Brain microvascular endothelial cell (primary cell): ENCODE measurements around the gene CYP4F11.
"Not testable (repeated sequence)": the region's sequence is repeated elsewhere in the genome, so short reads cannot be mapped to it uniquely, and the experiment has no call there.

Experiments used
- DNase-seq: peaks from one replicate; pipeline ENCODE4 v3.0.0-alpha.2; 2020
- H3K27ac ChIP-seq: fragments of 250-450 bp; sonication (Bioruptor Pico); 2 replicates; pipeline ENCODE4 v1.5.1; 2020; ENCODE audit warnings: mild to moderate bottlenecking, moderate library complexity
- H3K27me3 ChIP-seq: fragments of 250-450 bp; sonication (Bioruptor Pico); replicated peaks from 2 replicates; pipeline ENCODE4 v1.5.1; 2020; ENCODE audit warnings: mild to moderate bottlenecking
- H3K36me3 ChIP-seq: fragments of 250-450 bp; sonication (Bioruptor Pico); replicated peaks from 2 replicates; pipeline ENCODE4 v1.5.1; 2020; ENCODE audit warnings: mild to moderate bottlenecking
- H3K4me3 ChIP-seq: 2 replicates; pipeline ENCODE4 v1.5.1; 2011; ENCODE audit warnings: low read depth, mild to moderate bottlenecking, control low read depth, low read length, moderate library complexity
- in situ Hi-C: cut with HindIII; loops from 2 replicates; pipeline ENCODE4 v1.10.0; 2017; ENCODE audit warnings: low sequenced_read_pairs, low pct_ligation_motif_present
- TF ChIP-seq, protein P1 (sequence below): IDR thresholded peaks from 2 replicates; pipeline ENCODE4 v1.5.1; 2011; ENCODE audit warnings: low read depth, mild to moderate bottlenecking, moderate library complexity, low read length, control low read depth, inconsistent platforms; ENCODE audit errors: missing control alignments

Gene CYP4F11

DNA sequence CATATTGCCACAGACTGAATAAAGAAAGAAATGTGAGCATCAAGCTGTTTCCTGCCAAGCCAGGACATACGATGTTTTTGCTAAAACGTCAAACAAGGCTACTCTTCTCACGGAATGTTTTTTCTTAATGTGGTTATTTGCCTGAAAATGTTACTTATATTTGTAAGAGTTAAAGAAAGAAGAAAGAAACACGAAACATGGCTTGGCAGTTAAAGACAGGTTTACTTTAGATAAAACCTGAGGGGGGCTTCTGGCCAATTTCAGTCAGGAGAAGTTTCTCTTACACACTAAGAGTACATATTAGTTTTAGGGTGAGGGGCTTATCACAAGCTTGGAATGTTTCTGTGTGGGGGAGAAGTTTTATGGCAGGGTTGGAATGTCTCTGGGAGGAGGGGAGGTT, 10.1 kb upstream of the CYP4F11 start:
- Histone ChIP-seq H3K27ac (no peak overlapping the region), H3K27me3 (no peaks in the 10 kb centered on the region), H3K4me3 (no peak overlapping the region), H3K36me3 (no peaks in the 10 kb centered on the region)
- in situ Hi-C loops: no loop called here
- no peak for DNase-seq
- TF ChIP-seq, protein P1, sequence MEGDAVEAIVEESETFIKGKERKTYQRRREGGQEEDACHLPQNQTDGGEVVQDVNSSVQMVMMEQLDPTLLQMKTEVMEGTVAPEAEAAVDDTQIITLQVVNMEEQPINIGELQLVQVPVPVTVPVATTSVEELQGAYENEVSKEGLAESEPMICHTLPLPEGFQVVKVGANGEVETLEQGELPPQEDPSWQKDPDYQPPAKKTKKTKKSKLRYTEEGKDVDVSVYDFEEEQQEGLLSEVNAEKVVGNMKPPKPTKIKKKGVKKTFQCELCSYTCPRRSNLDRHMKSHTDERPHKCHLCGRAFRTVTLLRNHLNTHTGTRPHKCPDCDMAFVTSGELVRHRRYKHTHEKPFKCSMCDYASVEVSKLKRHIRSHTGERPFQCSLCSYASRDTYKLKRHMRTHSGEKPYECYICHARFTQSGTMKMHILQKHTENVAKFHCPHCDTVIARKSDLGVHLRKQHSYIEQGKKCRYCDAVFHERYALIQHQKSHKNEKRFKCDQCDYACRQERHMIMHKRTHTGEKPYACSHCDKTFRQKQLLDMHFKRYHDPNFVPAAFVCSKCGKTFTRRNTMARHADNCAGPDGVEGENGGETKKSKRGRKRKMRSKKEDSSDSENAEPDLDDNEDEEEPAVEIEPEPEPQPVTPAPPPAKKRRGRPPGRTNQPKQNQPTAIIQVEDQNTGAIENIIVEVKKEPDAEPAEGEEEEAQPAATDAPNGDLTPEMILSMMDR: no peak

DNA sequence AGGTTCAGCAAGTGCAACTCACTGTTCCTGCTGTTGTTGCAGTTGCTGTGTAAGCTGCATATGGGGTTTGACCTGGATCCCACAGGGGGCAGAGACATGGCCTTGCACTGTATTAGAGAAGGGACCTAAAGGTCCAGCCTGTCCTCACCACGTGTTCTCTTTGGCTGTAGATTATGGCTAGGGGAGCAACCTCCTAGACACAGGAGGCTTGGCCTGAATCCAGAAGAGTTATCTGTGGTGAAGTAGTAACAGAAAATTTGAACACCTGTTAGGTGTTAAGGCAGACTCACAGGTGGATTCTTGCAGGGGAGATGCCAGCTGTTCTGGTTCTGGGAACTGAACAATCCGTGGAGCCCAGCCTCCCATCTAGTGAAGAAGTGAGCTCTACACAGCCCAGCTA, 3.4 kb upstream of the CYP4F11 start:
- Histone ChIP-seq H3K4me3 (no peak overlapping the region), H3K36me3 (no peaks in the 10 kb centered on the region), H3K27me3 (peaks cover 3% of the 10 kb centered on the region), H3K27ac (no peak overlapping the region)
- DNase-seq: no peak
- in situ Hi-C loops: no loop called here
- TF ChIP-seq, protein P1: no peak

DNA sequence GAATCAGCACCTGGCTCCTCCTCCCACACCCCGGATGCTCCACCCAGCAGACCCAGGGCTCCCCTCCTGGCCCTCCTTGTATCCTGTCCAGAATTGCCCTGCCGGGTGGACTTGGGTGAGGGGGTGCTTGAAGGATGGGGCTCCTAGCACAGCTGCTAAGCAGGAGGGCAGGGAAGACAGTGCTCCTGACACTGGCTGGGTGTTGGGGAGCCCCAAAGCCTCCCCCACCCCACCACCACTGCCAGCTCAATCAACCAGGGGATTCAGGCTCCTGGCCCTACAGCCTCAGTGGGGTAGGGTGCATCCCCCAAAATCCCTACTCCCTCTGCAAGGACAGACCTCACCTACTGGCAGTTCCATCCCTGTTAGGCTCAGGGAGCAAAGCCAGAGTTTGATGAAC, 2.6 kb upstream of the CYP4F11 start:
- TF ChIP-seq, protein P1: no peak
- Histone ChIP-seq H3K36me3 (no peaks in the 10 kb centered on the region), H3K27me3 (peaks cover 3% of the 10 kb centered on the region), H3K27ac (no peak overlapping the region), H3K4me3 (no peak overlapping the region)
- no peak for DNase-seq
- in situ Hi-C loops: no loop called here

DNA sequence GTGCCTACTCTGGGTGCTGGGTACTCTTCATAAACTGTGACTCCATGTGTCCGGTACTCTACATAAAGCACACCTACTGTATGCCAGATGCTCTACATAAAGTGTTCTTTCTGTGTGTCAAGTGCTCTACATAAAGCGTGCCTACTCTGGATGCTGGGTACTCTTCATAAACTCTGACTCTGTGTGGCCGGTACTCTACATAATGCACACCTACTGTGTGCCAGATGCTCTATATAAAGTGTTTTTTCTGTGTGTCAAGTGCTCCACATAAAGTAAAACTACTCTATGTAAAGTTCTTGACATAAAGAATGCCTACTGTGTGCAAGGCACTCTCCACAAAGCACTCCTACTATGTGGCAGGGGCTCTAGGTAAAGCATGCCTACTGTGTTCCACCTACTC, 1.8 kb upstream of the CYP4F11 start:
- Histone ChIP-seq H3K36me3 (no peaks in the 10 kb centered on the region), H3K27ac (no peak overlapping the region), H3K4me3 (no peak overlapping the region), H3K27me3 (peaks cover 3% of the 10 kb centered on the region)
- in situ Hi-C loops: no loop called here
- TF ChIP-seq, protein P1: no peak
- no peak for DNase-seq

DNA sequence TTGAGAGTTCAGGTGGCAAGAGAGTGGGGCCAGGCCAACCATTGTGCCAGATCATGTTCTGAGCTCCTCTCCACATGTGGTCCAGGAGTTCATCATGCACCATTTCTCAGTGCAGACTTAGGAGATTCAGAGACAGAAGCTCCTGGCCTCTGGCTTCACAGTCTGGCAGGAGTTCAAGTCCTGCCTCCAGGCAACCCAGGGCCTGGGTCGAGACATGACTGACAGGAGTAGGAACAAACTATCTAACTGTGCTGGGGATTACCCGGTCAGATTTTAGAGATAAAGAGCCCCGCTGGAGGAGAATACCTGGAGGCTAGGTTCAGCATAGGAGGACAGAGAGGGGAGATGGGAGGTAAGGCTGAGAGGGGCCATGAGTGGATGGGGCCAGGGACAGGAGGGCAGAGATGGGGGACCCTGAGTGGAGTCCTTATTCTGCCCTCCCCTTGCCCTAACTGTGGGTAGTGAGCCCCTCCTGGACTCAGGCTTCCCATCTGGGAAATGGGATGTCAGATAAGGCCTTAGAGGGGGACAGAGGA, 906 bp upstream of the CYP4F11 start:
- in situ Hi-C loops: no loop called here
- Histone ChIP-seq H3K4me3 (no peak overlapping the region), H3K27ac (no peak overlapping the region), H3K36me3 (no peaks in the 10 kb centered on the region), H3K27me3 (peaks cover 3% of the 10 kb centered on the region)
- TF ChIP-seq, protein P1: no peak
- no peak for DNase-seq

DNA sequence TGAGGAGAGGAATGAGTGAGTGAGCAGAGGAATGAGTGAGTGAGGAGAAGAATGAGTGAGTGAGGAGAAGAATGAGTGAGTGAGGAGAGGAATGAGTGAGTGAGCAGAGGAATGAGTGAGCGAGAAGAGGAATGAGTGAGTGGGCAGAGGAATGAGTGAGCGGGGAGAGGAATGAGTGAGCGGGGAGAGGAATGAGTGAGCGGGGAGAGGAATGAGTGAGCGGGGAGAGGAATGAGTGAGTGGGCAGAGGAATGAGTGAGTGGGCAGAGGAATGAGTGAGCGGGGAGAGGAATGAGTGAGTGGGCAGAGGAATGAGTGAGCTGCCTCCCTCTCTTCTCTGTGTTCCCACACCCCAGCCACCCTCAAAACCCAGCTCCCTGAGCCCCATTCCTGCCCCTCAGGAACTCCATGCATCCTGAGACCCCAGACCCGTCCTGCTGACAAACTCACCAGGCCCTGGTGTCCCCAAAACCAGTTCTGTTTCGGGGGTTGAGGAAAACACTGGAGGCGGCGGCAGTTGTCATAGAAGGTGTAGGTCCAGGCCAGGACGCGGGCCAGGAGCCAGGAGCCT, 483 bp downstream of the CYP4F11 start:
- DNase-seq, H3K4me3 ChIP-seq, H3K36me3 ChIP-seq, in situ Hi-C loops, H3K27me3 ChIP-seq, H3K27ac ChIP-seq: not testable (repeated sequence)
